COLO668 (cell line): Measurements from ENCODE around the gene NOS1.
A peak's percentile ranks its signal among the peaks of the same experiment; 100 is the strongest.
"Not testable (repeated sequence)": the region's sequence is repeated elsewhere in the genome, so short reads cannot be mapped to it uniquely, and the experiment has no call there.

ENCODE experiments used
- DNase-seq: peaks from one replicate; lab custom pipeline; 2025; ENCODE audit not compliant: unreplicated experiment; lab: John Stamatoyannopoulos, UW

NOS1 gene

DNA sequence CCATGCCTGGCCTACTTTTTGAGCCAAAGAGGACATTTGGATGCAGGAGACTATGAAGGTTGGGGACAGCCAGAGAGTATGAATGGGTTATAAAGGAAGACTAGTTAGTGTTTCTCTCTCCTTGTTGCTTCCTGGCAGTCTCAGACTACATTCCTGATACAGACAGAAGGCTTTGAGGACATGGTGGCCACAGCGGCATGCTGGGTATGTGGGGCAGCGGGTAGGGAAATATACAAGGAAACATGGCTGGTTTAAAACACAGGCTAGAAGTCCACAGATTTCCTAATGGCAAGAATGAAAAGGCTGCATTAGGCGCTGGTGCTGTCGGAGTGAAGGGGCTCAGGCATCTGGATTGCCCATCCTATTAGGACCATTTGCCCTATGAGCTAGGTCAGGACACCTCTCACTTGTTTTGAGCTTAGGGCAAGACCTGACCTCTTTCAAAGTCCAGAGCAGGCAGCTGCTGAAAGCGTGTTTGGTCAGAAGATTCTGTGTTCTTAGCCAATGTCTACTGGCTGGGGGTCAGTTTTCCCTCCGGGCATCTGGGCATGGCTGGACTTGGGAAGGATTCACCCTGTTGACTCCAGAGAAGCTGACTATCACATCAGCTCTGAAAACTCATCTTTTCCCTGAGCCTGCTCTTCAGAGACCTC lies 151.0 kb downstream of the NOS1 start:
- DNase-seq = no peak

DNA sequence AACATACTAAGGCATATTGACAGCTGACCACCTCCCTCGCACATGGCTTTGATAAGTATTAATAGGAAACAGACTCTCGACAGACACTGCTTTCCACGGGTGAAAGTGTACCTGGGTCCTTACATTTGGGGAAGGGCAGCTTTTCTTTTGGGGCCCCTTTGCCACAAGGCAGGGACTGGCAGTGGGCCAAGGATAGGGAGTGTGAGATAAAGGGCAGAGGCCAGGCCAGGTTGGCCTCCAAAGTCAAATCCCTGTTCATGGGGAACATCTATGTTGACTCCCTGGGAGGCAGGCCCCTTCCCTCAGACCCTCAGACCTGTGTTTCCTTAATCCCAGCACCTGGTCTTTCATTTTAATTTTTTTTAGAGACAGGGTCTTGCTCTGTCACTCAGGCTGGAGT lies 151.8 kb downstream of the NOS1 start:
- no peak for DNase-seq

DNA sequence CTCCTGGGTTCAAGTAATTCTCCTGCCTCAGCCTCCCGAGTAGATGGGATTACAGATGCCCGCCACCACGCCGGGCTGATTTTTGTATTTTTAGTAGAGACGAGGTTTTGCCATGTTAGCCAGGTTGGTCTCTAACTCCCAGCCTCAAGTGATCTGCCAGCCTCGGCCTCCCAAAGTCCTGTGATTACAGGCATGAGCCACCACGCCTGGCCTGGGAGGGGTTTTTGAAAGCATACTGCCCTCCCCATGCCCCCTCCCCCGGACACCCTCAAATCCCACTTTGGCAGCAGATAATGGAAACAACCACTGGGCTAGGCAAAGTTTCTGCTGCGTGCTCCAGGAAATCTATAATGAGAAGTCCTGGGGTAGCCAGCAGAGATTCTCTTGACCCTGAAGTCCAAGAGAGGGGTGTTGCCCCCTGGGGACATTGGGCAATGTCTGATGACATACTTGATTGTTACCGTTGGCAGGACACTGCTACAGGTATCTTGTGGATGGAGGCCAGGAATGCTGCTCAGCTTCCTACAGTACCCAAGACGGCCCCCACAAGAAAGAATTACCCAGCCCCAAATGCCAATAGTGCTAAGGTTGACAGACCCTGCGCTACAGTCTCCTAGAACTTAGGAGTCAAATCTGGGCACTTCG lies 152.5 kb downstream of the NOS1 start:
- DNase-seq = no peak

DNA sequence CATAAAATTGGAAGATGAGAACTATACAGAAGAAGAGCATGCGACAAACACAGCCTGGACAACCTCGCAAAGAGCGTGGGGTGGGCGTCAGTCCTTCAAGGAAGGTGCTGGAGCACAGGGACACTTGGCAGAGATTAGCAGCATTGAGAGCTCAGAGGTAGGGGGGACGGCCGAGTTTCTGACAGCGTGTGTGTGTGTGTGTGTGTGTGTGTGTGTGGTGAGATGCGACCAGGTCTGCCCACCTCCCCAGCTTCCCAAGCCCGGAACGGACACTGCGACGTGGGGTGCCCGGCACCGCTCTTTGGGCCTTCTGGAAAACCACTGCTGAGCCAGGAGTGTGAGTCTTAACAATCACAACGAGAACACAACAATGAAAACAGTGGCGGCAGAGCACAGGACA lies 153.2 kb downstream of the NOS1 start:
- DNase-seq = no peak

DNA sequence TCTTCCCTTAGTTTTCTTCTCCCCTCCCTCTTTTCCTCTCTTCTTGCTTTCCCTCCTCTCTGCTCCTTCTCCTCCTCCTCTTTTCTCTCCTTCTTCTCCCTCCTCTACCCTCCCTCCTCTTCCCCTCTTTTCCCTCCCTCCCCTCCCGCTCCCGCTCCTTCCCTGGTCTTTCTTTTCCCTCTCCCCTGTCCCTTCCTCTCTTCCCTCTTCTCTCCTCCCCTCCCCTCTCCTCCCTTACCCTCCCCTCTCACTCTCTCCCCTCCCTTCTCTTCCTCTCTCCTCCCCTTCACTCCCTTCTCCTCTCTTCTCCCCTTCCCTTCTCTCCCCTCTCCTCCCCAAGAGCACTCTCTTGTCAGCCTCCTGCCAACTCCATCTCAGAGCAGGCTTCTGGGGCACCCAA lies 153.8 kb downstream of the NOS1 start:
- no peak for DNase-seq

DNA sequence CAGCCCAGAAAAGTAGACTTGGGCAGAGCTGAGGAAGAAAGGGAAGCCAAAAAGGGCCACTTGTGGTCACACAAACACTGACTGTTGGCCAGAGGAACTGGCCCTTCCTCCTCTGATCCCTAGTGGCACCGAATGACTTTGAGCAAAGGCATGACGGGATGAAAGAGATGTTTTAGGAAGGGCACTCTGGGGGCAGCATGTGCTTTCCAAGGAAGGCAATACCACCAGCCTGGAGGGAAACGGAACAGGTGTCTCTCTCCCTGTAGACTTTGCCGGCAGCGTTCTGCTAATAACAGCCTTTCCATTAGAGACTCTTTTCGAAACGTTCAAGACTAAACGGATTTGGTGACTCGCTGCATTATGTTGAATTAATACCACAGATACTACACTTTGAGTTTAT lies 158.9 kb downstream of the NOS1 start:
- DNase-seq = no peak

DNA sequence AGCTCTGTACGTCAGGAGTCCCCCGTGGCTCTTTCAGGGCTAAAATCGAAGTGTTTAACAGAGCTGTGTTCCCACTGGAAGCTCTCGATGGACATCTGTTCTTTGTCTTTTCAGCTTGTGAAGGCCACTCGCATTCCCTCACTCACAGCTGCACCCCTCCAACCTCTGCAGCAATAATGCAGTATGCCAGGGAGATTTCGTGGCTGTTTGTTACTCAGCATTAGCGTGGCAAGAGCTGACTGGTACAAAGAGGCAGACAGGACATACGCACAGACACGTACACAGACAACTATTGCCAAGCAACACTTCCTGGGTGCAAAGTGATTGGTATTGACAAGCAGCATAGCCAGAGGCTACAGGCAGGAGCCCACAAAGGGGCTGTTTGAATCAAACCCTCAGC lies 159.4 kb downstream of the NOS1 start:
- DNase-seq = no peak

DNA sequence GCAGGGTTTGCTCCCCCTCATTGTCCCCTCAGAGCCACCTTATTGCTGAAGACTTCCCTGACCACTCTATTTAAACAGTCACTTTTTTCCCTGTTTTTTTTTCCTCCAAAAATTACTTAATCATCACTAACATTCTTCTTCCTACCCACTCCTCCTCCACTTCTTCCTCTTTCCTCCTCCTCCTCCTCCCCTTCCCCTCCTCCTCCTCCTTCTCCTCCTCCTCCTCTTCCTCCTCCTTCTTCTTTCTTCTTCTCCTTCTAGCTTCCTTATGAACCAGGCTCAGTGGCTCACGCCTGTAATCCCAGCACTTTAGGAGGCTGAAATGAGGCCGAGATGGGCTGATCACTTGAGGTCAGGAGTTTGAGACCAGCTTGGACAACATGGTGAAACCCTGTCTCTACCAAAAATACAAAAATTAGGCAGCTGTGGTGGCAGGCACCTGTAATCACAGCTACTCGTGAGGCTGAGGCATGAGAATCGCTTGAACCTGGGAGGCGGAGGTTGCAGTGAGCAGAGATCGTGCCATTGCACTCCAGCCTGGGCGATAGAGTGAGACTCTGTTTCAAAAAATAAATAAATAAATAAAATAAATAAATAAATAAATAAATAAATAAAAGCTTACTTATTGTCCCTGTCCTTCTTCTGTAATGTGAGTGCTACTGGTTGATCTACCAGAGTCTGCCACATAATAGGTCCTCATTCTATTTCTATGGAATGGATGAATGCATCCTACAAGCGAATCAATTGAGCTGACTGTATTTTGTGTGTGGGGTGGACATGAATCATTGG lies 161.3 kb downstream of the NOS1 start:
- DNase-seq = not testable (repeated sequence)

DNA sequence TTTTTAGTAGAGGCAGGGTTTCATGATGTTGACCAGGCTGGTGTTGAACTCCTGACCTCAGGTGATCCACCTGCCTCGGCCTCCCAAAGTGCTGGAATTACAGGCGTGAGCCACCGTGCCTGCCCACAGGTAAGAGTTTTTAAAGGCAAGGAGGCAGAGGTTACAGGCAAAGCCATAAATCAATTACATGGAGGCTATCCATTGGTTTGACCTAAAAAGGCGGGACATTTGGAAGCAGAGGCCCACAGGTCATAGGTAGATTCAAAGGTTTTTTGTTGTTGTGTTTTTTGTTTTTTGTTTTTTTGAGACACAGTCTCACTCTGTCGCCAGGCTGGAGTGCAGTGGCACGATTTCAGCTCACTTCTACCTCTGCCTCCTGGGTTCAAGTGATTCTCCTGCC lies 165.1 kb downstream of the NOS1 start:
- not testable (repeated sequence) for DNase-seq

DNA sequence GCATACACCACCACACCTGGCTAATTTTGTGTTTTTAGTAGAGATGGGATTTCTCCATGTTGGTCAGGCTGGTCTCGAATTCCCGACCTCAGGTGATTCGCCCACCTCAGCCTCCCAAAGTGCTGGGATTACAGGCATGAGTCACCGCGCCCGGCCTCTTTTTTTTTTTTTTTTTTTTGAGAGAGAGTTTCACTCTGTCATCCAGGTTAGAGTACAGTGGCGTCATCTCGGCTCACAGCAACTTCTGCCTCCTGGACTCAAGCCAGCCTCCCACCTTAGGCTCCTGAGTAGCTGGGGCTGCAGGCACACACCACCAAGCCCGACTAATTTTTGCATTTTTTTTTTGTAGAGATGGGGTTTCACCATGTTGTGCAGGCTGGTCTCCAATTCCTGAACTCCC lies 166.4 kb downstream of the NOS1 start:
- DNase-seq = not testable (repeated sequence)

DNA sequence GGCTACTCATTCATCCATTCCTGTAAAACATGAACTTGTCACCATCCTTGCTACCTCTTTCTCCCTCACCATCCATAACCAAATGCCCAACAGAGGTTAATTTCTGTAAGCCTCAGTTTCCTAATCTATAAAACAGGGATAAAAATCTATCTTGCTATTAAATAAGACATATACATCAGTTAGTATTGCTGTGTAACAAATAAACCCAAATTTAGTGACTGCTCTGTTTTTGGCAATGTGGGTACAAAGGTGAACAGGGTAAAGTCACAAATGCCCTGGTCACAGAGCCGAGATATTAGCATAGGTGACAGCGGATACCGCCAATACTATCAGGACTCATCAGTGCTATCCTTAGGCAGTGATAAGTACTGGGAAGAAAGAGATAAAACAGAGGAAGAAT lies 167.5 kb downstream of the NOS1 start:
- DNase-seq = no peak

DNA sequence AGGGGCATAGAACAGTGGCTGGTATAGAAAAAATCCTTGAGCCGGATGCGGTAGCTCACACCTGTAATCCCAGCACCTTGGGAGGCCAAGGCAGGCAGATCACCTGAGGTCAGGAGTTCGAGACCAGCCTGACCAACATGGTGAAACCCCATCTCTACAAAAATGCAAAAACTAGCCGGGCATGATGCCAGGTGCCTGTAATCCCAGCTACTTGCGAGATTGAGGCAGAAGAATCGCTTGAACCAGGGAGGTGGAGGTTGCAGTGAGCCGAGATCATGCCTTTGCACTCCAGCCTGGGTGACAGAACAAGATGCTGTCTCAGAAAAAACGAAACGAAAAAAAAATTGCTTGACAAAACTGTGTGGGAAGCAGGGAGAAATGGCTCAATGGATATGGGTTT lies 168.8 kb downstream of the NOS1 start:
- not testable (repeated sequence) for DNase-seq

DNA sequence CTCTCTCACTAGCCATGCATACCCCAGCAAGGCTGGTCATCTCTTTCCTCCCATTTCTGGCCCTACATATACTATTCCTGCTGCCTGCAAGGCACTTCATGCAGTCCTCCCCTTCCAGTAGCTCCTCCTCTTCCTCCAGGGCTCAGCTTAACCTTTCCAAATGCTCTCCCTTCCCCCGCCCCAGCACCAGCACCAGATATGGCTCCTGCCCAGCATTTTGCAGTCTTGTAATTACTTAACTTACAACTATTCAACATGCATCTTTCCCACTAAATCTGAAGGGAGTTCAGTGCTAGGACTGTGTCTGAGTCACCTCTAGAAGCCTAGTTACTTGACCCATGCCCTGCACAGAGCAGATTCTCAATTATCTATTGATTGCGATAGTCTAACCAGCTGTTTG lies 169.4 kb downstream of the NOS1 start:
- DNase-seq = no peak

DNA sequence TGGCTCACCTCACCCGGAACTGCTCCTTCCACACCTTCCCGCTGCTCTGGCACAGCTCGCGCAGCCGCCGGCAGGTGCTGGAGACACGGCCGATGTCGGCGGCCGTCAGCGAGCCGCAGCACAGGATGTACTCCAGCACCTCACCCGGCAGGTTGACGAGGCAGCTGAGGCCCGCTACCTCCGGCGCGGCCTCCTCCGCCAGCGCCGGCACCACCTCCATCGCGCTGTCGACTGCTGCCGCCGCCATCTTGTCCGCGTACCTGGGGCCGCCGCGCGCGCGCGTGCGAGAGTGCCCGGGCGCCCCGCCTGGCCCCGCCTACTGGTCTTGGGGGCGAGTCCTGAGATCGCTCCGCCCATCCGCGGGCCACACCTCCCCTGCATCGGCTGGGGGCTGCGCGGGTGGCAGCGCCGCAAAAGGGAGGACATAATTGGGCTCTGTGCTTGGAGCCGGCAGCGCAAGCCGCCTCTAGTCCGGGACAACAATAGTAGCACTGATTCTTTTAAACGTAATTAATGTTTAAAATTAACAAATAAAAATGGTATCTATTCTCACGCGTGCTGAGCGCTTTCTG lies 171.1 kb downstream of the NOS1 start, which contains the start of gene FBXO21:
Gene FBXO21 (minus strand): TSS at position 261 of the 572 bp plus-strand sequence. CDS start 14 bp downstream, at position 247.
- DNase-seq = peak; percentile 97

DNA sequence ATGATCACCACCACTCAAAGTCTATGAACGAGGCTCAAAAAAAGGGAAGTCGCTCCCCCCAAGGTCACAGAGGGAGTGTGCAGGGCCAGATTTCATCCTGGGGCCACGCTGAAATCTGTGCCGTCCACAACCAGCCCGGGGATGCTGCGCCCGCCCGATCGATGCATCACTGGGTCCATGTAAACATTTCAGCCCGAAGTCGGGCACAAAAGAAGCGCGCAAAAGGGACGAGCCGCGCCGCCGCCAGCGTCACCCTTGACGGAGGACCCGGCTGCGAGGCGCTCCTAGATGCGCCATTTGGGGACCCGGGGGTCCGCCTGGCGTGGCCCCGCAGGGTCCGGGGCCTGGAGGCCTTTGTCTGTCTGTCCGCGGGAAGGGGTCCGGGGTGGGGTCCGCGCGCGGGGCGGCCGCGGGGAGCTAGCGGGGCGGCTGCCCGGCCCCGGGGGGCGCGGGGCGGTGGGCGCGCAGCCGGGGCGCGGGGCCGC lies 171.7 kb downstream of the NOS1 start:
- peak; percentile 70 for DNase-seq

DNA sequence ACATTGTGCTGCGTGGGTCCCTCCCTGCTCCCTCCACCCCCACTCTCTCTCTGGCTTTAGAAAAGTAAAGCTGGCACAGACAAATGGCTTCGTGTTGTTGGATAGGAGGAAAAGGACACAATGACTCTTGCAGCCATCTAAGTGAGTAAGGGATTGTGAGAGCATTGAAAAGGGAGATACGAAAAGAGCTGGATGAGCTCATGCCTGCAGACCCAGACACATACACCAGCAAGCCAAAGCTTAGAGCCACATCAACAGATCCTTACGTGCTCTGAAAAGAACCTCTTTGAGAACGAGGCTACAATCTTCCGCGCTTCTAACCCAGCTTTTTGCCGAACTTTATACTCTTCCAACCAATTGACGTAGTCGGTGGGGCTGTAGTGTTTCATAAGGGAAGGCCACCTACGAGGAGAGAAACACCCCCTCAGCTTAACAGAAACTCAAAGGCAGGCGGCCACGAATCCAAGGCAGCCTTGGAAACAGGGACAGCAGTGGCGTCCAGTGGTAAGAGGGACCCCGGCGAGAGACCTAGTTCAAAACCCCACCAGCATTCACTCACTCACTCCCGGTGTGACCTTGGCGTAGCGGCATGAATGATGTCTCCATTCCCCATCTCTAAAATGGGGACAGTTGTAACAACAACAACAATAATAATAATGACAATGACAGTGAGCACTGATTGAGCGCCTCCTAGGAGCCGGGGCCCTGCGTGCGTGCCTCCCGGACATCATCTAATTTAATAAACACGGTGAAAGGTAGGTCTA lies 172.3 kb downstream of the NOS1 start:
- DNase-seq = no peak

DNA sequence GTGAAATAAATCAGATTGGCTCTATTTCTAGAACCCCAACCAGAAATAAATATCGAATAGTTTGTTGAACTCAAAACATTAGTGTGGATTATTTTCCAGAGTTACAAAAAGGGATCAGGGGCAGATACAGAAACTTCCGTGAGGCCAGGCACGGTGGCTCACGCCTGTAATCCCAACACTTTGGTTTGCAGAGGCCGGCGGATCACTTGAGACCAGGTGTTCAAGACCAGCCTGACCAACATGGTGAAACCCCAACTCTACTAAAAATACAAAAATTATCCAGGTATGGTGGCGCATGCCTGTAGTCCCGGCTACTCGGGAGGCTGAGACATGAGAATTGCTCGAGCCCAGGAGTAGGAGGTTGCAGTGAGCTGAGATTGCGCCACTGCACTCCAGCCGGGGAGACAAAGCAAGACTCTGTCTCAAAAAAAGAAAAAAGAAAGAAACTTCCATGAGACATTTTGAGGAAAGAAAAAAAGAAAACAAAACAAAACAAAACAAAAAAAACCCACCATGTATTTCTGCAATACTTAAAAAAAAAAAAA lies 173.2 kb downstream of the NOS1 start:
- DNase-seq = no peak

DNA sequence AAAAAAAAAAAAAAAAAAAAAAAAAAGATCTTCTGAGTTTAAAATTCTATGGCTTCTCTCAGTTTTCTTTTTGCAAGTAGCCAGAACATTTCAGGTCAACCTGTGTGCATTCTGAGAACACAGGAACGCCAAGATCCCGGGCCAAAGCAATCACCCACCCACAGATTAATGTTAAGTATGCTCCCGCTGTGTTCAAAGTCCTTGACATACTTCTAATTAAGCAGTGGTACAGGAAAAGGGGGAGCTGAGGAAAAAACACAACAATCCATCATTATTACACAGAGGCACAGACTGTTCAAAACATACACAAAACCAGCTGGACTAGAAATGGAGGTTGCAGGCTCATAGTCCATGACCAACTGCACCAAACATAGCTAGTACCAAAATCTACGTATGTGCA lies 174.0 kb downstream of the NOS1 start:
- DNase-seq = no peak

DNA sequence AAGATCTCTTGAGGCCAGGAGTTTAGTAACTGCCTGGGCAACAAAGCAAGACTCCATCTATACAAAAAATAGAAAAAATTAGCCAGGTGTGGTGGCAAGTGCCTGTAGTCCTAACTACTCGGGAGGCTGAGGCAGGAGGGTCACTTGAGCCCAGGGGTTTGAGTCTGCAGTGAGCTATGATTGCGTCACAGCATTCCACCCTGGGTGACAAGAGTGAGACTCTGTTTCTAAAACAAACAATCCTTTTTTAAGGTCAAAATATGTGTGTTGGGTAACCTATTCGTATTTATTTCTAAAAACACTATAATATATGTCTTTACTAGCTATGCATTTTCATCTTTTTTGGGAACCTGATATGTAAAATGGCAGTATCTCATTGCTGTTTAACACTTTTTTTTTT lies 178.6 kb downstream of the NOS1 start:
- DNase-seq = no peak

DNA sequence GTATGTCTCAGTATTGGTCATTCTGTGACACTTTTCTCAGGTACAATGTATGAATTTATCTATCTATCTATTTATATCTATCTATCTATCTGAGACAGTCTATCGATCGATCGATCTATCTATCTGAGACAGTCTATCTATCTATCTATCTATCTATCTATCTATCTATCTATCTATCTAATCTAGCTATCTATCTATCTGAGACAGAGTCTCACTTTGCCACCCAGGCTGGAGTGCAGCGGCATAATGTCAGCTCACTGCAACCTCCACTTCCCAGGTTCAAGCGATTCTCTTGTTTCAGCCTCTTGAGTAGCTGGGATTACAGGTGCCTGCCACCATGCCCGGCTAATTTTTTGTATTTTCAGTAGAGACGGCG lies 180.0 kb downstream of the NOS1 start:
- DNase-seq = not testable (repeated sequence)
